Liver (tissue), 9 donors: ENCODE measurements around the gene KRTAP5-1. TPM values are rescaled to one million over a fixed set of nuclear protein-coding genes. Genes with fewer than 3 reads are reported as not detected.

Experiments used
- DNase-seq: peaks from one replicate; pipeline ENCODE4 v3.0.0-alpha.2; 2017; ENCODE audit warnings: low spot score
- H3K27ac ChIP-seq, 2 donors: one replicate each; pipeline ENCODE4 v1.7.0; 2013; ENCODE audit warnings: inconsistent platforms in 2 of 2, low read length in 2 of 2, control low read depth in 1 of 2, low read depth in 1 of 2, mild to moderate bottlenecking in 1 of 2
- H3K27me3 ChIP-seq, 4 donors: one replicate each; pipeline versions ENCODE4 v1.6.1 to v1.7.0; 2013; ENCODE audit warnings: low read length in 3 of 4, inconsistent platforms in 1 of 4, mild to moderate bottlenecking in 1 of 4, moderate library complexity in 1 of 4; ENCODE audit not compliant: control insufficient read depth in 4 of 4, insufficient read depth in 4 of 4
- H3K36me3 ChIP-seq, 4 donors: one replicate each; pipeline versions ENCODE4 v1.6.1 to v1.7.0; 2013; ENCODE audit warnings: low read length in 3 of 4, mild to moderate bottlenecking in 3 of 4, low read depth in 1 of 4, moderate library complexity in 1 of 4; ENCODE audit not compliant: control insufficient read depth in 4 of 4, insufficient read depth in 3 of 4
- H3K4me1 ChIP-seq, 4 donors: one replicate each; pipeline versions ENCODE4 v1.6.1 to v1.7.0; 2013; ENCODE audit warnings: low read length in 3 of 4, mild to moderate bottlenecking in 3 of 4, moderate library complexity in 1 of 4; ENCODE audit not compliant: control insufficient read depth in 4 of 4, insufficient read depth in 4 of 4
- H3K4me3 ChIP-seq, 3 donors: one replicate each; pipeline versions ENCODE4 v1.6.1 to v1.7.0; 2013; ENCODE audit warnings: low read length in 3 of 3, control low read depth in 1 of 3, low read depth in 1 of 3, mild to moderate bottlenecking in 1 of 3
- H3K9ac ChIP-seq, 2 donors: one replicate each; pipeline ENCODE4 v1.7.0; 2013; ENCODE audit warnings: low read length in 2 of 2, mild to moderate bottlenecking in 2 of 2, moderate library complexity in 2 of 2, control low read depth in 1 of 2, low read depth in 1 of 2
- H3K9me3 ChIP-seq, 4 donors: one replicate each; pipeline versions ENCODE4 v1.6.1 to v1.7.0; 2013; ENCODE audit warnings: low read length in 3 of 4; ENCODE audit not compliant: control insufficient read depth in 4 of 4
- CTCF ChIP-seq: fragments of 150-350 bp; IDR thresholded peaks from 2 replicates; pipeline ENCODE4 v1.5.1; 2017; ENCODE audit warnings: improper control_type of control experiment, low read depth, low read length; ENCODE audit not compliant: missing input control
- EGR1 ChIP-seq, 2 donors: IDR thresholded peaks; 2 replicates each; pipeline ENCODE4 v1.6.1; 2016 to 2018; ENCODE audit warnings: antibody characterized with exemption in 2 of 2, low read depth in 2 of 2
- FOXA1 ChIP-seq: IDR thresholded peaks from 2 replicates; pipeline ENCODE4 v1.6.1; 2016; ENCODE audit warnings: antibody characterized with exemption
- FOXA2 ChIP-seq: IDR thresholded peaks from 2 replicates; pipeline ENCODE4 v1.6.1; 2016; ENCODE audit warnings: antibody characterized with exemption
- GABPA ChIP-seq, 2 donors: IDR thresholded peaks in 1 of 2; conservative IDR thresholded peaks in 1 of 2; 2 replicates each; pipeline ENCODE4 v1.6.1; 2016; ENCODE audit warnings: antibody characterized with exemption in 2 of 2, mild to moderate bottlenecking in 1 of 2, moderate library complexity in 1 of 2
- HNF4G ChIP-seq: IDR thresholded peaks from 2 replicates; pipeline ENCODE4 v1.6.1; 2016; ENCODE audit warnings: antibody characterized with exemption
- JUND ChIP-seq, 2 donors: IDR thresholded peaks; 2 replicates each; pipeline ENCODE4 v1.6.1; 2016; ENCODE audit warnings: antibody characterized with exemption in 2 of 2
- MAX ChIP-seq: IDR thresholded peaks from 2 replicates; pipeline ENCODE4 v1.6.1; 2016; ENCODE audit warnings: antibody characterized with exemption
- NR2F2 ChIP-seq: IDR thresholded peaks from 2 replicates; pipeline ENCODE4 v1.6.1; 2016; ENCODE audit warnings: antibody characterized with exemption
- RAD21 ChIP-seq, 2 donors: IDR thresholded peaks; 2 replicates each; pipeline ENCODE4 v1.6.1; 2016; ENCODE audit warnings: antibody characterized with exemption in 2 of 2, mild to moderate bottlenecking in 2 of 2
- REST ChIP-seq: IDR thresholded peaks from 2 replicates; pipeline ENCODE4 v1.6.1; 2016; ENCODE audit warnings: antibody characterized with exemption, mild to moderate bottlenecking
- RXRA ChIP-seq, 2 donors: IDR thresholded peaks; 2 replicates each; pipeline ENCODE4 v1.6.1; 2017 to 2018; ENCODE audit warnings: antibody characterized with exemption in 2 of 2, mild to moderate bottlenecking in 1 of 2
- SP1 ChIP-seq: IDR thresholded peaks from 2 replicates; pipeline ENCODE4 v1.6.1; 2018; ENCODE audit warnings: antibody characterized with exemption, mild to moderate bottlenecking
- TAF1 ChIP-seq: conservative IDR thresholded peaks from 2 replicates; pipeline ENCODE4 v1.6.1; 2016; ENCODE audit warnings: antibody characterized with exemption, mild to moderate bottlenecking
- ZBTB33 ChIP-seq: IDR thresholded peaks from 2 replicates; pipeline ENCODE4 v1.6.1; 2016; ENCODE audit warnings: antibody characterized with exemption
- WGBS: extraction: QIAGEN DNeasy Blood & Tissue Kit; methylation state at CpG from one replicate; pipeline ENCODE4 v1.1.7; 2013; 5-methylcytosine and 5-hydroxymethylcytosine counted together
- polyA plus RNA-seq, 2 donors: library from polyadenylated mRNA; stranded (reverse) in 1 of 2; unstranded in 1 of 2; fragments of 200-250 nt in 1 of 2; fragments of >200 nt in 1 of 2; fragmentation: Nextera tagmentation in 1 of 2; extraction: Ambion mirVana in 1 of 2; gene quantifications; one replicate each; pipeline versions ENCODE4 v1.2.1 to v1.2.3, GENCODE V29; 2013 to 2015
- total RNA-seq, 2 donors: library from RNA; depleted of rRNA; stranded (reverse); fragments of >200 nt; gene quantifications; one replicate each; pipeline ENCODE4 v1.2.3, GENCODE V29; 2014
- TF ChIP-seq, protein P1 (sequence below): IDR thresholded peaks from 2 replicates; pipeline ENCODE4 v1.6.1; 2016; ENCODE audit warnings: antibody characterized with exemption
- donor health status: healthy.
- donor health status: healthy.
- donor health status: healthy.
- donor health status: healthy.
- donor health status: healthy.

Gene KRTAP5-1
- total and polyA plus RNA-seq, 4 donors: not detected

DNA sequence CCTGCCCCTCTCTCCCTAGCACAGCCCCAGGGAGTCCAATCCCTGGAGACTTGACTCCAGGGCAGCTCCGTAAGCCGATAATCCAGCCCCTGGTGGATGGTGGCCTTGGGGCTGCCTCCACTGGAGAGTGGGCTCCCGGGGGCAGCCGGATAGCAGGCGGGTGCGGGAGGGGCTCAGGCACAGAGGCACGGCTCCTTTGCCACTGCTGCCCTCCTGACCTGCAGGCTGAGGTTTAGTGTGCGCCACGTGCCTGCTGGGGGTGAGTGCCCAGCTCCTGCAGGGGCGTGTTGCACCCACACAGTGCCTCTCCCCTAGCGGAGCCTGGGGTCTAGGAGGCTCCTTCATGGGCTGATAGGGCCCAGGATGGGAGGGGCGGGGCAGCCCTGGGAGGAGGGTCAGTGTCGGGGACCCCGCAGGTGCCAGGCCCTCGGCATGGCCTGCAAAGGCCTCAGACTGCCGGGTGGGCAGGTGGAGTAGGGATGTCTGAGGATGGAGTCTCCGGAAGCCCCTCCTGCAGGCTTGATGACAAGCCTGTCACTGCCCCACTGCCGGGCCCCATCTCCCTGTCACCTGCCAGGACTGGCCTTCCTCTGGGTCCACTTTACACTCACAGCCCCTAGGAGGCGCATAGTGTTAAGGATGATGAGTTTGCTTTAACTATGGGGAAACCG, 18.6 kb downstream of the KRTAP5-1 start:
- 78% methylated on average over 20 of the region's 20 CpGs for WGBS
- DNase-seq: no peak
- TF ChIP-seq SP1: no peak
- TF ChIP-seq JUND (IDR thresholded peaks at IDR 0.05): no peak
- no peak for TF ChIP-seq GABPA (IDR thresholded peaks at IDR 0.05 in 1 of 2, conservative IDR thresholded peaks at IDR 0.05 in 1 of 2)
- no peak for TF ChIP-seq HNF4G
- no peak for TF ChIP-seq REST
- TF ChIP-seq FOXA2: no peak
- TF ChIP-seq ZBTB33: no peak
- no peak for TF ChIP-seq CTCF
- no peak for TF ChIP-seq RXRA (IDR thresholded peaks at IDR 0.05)
- no peak for TF ChIP-seq NR2F2
- TF ChIP-seq EGR1 (IDR thresholded peaks at IDR 0.05; ENCODE audit: low read depth in 2 of 2): no peak
- no peak for TF ChIP-seq MAX
- TF ChIP-seq TAF1: no peak
- Histone ChIP-seq H3K4me1 (peaks cover 0 to 6% (median 1%) of the 10 kb centered on the region in 4 donors), H3K9ac (no peak overlapping the region), H3K27ac (no peak overlapping the region), H3K4me3 (no peak overlapping the region), H3K27me3 (peaks cover 0 to 3% (median 0%) of the 10 kb centered on the region in 4 donors), H3K9me3 (no peaks in the 10 kb centered on the region), H3K36me3 (no peaks in the 10 kb centered on the region)

DNA sequence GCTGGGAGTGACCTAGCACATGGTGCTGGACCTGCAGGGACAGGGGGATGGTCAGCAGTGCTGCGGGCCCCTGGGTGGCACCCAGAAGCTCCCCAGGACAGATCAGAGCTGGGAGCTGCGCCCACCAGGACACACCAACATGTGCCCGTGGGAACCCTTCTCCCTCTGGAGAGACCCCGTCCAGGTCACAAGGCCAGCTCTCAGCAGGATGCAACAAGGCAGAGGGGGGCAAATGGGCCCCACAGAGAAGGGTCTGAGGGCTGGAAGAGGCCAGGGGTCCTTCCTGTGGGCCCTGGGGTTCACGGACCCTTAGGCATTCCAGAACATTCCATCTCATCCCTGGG, 19.2 kb downstream of the KRTAP5-1 start:
- Histone ChIP-seq H3K36me3 (no peaks in the 10 kb centered on the region), H3K4me3 (no peak overlapping the region), H3K27ac (no peak overlapping the region), H3K4me1 (peaks cover 0 to 5% (median under 1%) of the 10 kb centered on the region in 4 donors), H3K9me3 (no peaks in the 10 kb centered on the region), H3K9ac (no peak overlapping the region), H3K27me3 (peaks cover 0 to 3% (median 0%) of the 10 kb centered on the region in 4 donors)
- 84% methylated on average over 5 of the region's 5 CpGs for WGBS
- TF ChIP-seq FOXA1: no peak
- TF ChIP-seq RAD21 (IDR thresholded peaks at IDR 0.05): no peak
- TF ChIP-seq, protein P1, sequence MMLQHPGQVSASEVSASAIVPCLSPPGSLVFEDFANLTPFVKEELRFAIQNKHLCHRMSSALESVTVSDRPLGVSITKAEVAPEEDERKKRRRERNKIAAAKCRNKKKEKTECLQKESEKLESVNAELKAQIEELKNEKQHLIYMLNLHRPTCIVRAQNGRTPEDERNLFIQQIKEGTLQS: no peak
- no peak for TF ChIP-seq GABPA (IDR thresholded peaks at IDR 0.05 in 1 of 2, conservative IDR thresholded peaks at IDR 0.05 in 1 of 2)
- no peak for DNase-seq
